Breast epithelium (tissue), 3 donors: ENCODE results near the gene FOS.

ENCODE experiments used
- CTCF ChIP-seq, 3 donors: fragments of 450-650 bp; IDR thresholded peaks; one replicate each; pipeline ENCODE4 v1.5.1; 2016 to 2017; ENCODE audit warnings: antibody characterized with exemption in 3 of 3, mild to moderate bottlenecking in 3 of 3, moderate library complexity in 3 of 3
- POLR2A ChIP-seq: fragments of 450-650 bp; IDR thresholded peaks from one replicate; pipeline ENCODE4 v1.6.1; 2016; ENCODE audit warnings: antibody characterized with exemption, mild to moderate bottlenecking, moderate library complexity
- POLR2AphosphoS5 ChIP-seq, 3 donors: sonication (generic); formaldehyde crosslinking; IDR thresholded peaks; one replicate each; pipeline ENCODE4 v1.6.1; 2017; ENCODE audit warnings: antibody characterized with exemption in 3 of 3

- TF ChIP-seq CTCF (IDR thresholded peaks at IDR 0.05) (no peak), POLR2A (no peak), POLR2AphosphoS5 (IDR thresholded peaks at IDR 0.05) (no peak)
These were observed 36.5 kb downstream of the FOS start for GRCh38 chr14:75315144-75315543.
